HG03439 (cell line): ENCODE measurements around the gene ASIP.

ENCODE experiments used
- ATAC-seq: cut with Tn5 transposase; IDR thresholded peaks from one replicate; pipeline ENCODE4 v1.9.1; 2021; ENCODE audit warnings: mild to moderate bottlenecking, moderate library complexity; ENCODE audit not compliant: unreplicated experiment

Gene ASIP

DNA sequence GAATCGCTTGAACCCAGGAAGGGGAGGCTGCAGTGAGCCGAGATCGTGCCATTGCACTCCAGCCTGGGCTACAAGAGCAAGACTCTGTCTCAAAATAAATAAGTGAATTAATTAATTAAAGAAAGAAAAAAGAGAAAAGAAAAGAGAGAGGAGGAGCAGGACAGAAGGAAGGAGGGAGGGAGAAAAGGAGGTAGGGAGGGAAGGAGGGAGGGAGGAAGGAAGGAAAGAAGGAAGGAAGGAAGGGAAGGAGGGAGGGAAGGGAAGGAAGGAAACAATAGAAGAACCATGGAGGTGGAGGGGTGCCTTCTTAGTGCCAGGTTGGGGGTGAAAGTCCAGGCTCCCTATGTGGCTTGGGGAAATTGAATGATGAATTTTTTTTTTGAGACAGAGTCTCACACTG lies 68.5 kb downstream of the ASIP start:
- ATAC-seq: no peak

DNA sequence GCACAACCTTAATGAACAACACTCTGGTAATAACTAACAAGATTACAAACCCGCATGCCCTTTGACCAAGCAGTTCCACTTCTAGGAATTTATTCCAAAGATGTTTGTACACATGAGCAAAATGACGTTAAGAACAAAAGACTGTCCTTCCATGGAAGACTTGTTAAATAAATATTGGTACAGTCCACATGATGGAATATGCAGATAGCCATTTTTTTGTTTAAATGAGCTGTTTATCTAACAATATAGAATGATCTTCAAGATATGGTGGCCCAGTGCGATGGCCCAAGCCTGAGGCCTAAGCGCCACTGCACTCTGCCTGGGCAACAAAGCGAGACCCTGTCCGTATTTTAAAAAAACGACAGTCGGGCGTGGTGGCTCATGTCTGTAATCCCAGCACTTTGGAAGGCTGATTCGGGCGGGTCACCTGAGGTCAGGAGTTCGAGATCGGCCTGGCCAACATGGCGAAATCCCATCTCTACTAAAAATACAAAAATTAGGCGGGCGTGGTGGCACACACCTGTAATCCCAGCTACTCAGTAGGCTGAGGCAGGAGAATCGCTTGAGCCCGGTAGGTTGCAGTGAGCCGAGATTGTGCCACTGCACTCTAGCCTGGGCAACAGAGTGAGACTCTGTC lies 69.4 kb downstream of the ASIP start:
- ATAC-seq: no peak

DNA sequence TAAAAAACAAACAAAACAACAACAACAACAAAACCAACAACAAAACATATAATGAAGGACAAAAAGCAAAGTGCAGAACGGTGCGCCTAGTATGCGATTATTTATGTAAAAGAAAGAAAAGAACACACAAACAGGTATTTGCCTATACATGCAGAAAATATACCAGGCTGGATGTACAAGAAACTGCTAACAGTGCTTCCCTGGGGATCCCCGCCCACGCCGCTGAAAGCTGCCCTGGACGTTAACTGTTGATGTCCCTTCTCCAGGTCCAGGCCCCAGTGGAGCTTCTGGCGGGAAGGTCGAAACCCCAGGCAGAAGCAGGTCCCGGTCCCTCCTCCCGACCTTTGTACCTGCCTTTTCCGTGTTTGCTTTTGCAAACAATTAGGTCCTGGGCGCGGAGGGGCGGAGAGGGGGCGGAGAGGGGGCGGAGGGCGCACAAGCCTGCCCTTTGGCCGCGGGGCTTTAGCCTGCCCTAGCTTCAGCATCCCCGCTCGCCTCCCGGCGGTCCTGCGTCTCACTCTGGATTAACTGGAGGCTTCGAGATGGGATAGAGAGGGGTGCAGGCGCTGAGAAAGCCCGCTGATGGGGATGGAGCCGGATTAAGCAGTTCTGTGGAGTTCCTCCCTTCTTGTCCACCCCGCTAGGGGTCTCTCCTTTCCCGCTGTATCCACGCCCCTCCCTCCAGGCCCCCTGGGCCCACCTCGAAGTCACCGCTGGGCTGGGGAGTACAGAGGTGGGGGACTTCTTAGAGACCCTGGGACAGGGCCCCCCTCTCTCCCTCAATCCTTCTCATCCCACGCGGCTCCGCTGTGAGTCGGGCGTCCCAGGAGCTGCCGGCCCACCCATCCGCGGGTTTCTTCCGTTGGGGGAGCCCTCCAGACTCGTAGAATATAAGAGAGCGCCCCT lies 70.1 kb downstream of the ASIP start:
- ATAC-seq: no peak

DNA sequence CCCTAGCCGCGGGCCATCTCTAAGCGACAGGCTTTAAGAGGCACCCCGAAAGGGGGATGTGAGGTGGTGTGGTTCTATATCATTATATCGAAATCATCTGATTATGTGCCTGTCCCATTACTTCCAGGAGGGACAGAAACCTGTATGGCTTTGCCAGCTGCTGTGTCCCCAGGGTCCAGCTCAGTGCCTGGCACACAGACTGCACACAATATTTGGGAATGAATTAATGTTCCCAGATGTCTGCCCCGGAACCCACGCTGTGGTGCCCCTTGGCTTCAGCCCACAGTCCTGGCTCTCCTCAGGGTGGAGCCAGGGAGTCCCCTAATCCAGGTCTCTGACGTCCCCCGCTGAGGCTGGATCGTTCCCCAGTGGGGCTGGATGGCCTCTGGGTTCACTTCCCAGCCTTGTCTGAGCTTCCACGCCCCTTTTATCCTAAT lies 70.8 kb downstream of the ASIP start:
- no peak for ATAC-seq

DNA sequence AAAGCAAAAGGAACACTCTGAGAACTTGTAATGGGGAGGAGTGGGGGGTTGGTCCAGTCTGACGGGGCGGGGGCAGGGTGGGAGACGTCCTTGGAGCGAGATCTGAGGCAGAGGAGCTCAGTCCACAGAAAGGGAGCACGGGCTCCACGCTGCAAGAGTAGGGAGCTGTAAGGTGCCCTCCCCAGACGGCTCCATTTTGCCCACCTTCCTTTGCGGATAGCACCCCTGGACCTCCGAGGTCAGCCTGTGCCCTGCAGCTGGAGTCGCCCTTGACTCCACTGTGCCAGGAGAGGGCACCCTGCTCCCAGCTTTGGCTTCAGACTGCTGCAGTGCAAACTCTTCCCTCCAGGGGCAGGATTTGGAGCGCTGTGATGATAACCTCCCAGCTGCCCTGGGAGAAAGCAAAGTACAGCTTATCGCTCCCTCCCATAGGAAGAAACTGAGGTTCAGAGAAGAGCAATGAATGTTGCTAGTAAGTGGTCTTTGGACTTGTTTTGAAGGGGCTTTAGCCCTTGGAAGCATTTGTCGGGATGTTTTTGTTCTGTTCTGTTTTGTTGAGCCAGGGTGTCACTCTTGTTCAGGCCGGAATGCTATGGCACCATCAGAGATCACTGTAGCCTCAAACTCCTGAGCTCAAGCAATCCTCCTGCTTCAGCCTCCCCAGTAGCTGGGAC lies 71.5 kb downstream of the ASIP start:
- no peak for ATAC-seq

DNA sequence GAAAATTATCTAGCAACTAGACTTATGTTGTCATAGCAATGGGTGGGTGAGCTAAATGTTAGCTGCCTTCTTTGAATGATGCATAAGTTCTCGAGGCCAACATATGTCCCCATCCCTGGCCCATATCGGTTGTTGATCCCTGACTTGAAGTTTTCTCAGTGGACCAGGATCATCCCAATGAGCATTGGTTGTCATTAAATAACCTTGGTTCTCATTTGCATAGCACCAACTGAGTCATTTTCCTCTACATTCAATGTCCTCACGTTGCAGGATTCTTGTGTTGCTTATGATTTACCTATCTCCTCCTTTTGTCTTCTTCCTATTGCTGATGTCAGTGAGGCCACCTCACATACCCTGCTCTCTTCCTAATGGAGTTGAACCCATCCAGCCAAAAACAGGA lies 74.0 kb downstream of the ASIP start:
- no peak for ATAC-seq

DNA sequence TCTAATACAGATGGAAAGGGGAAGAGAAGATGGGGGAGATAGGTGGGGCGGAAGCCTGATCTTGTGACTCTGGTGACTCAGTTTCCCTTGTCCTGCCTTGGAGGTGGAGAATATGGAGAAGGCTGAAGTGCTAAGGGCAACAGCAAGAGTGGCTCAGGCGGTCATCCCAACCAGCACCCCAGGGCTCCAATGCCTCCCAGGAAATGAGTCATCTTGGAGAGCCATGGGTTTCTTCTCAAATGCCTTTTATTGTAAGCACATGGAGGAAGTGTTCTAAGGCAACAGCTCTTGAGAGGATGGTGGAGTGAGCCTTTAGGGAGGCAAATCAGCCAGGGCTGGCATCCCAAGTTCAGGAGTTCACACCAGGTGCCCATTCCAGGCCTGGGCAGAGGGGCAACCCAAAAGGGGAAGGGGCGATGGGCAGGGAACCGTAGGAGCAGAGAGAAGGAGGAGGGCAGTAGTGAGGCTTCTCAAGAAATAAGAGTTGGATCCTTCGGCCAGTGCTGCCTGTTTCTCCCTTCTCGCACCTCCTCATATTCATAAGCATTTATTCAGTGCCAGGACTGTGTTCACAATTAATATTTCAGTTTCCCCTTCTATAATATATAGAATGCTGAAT lies 75.1 kb downstream of the ASIP start:
- no peak for ATAC-seq
